HEK293T (cell line): ENCODE results near the gene ATP8A2.

Experiments used
- ARNT ChIP-seq: fragments of 450-650 bp; IDR thresholded peaks from 2 replicates; pipeline ENCODE4 v1.6.1; 2017; ENCODE audit warnings: mild to moderate bottlenecking
- BHLHE40 ChIP-seq: fragments of 450-650 bp; IDR thresholded peaks from 2 replicates; pipeline ENCODE4 v1.6.1; 2016; ENCODE audit warnings: mild to moderate bottlenecking, moderate library complexity, borderline replicate concordance
- ELF4 ChIP-seq: fragments of 450-650 bp; IDR thresholded peaks from 2 replicates; pipeline ENCODE4 v1.6.1; 2017; ENCODE audit warnings: antibody characterized with exemption
- HDGF ChIP-seq: fragments of 450-650 bp; IDR thresholded peaks from 2 replicates; pipeline ENCODE4 v1.6.1; 2017; ENCODE audit warnings: antibody characterized with exemption, borderline replicate concordance
- NFRKB ChIP-seq: fragments of 450-650 bp; IDR thresholded peaks from 2 replicates; pipeline ENCODE4 v1.6.1; 2016; ENCODE audit warnings: mild to moderate bottlenecking, moderate library complexity
- SP1 ChIP-seq: fragments of 450-650 bp; IDR thresholded peaks from 2 replicates; pipeline ENCODE4 v1.6.1; 2017
- SUZ12 ChIP-seq: fragments of 450-650 bp; IDR thresholded peaks from 2 replicates; pipeline ENCODE4 v1.6.1; 2016; ENCODE audit warnings: mild to moderate bottlenecking
- TARDBP ChIP-seq: fragments of 450-650 bp; IDR thresholded peaks from 2 replicates; pipeline ENCODE4 v1.6.1; 2016

- TF ChIP-seq SP1 = no peak
- no peak for TF ChIP-seq TARDBP
- TF ChIP-seq SUZ12 = no peak
- TF ChIP-seq NFRKB = no peak
- no peak for TF ChIP-seq HDGF
- no peak for TF ChIP-seq ARNT
- no peak for TF ChIP-seq BHLHE40
- TF ChIP-seq ELF4 = no peak
Observed at GRCh38 chr13:25910243-25910642, 538.5 kb downstream of the ATP8A2 start.
